ENCODE measurements around the gene GXYLT2. TPM values are rescaled to one million over a fixed set of nuclear protein-coding genes. Genes with fewer than 3 reads are reported as not detected.

The GXYLT2 gene
- total and polyA plus RNA-seq, 8 donors: 0.40 to 27.0 (median 1.4) TPM

- TF ChIP-seq, protein P1, sequence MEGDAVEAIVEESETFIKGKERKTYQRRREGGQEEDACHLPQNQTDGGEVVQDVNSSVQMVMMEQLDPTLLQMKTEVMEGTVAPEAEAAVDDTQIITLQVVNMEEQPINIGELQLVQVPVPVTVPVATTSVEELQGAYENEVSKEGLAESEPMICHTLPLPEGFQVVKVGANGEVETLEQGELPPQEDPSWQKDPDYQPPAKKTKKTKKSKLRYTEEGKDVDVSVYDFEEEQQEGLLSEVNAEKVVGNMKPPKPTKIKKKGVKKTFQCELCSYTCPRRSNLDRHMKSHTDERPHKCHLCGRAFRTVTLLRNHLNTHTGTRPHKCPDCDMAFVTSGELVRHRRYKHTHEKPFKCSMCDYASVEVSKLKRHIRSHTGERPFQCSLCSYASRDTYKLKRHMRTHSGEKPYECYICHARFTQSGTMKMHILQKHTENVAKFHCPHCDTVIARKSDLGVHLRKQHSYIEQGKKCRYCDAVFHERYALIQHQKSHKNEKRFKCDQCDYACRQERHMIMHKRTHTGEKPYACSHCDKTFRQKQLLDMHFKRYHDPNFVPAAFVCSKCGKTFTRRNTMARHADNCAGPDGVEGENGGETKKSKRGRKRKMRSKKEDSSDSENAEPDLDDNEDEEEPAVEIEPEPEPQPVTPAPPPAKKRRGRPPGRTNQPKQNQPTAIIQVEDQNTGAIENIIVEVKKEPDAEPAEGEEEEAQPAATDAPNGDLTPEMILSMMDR (IDR thresholded peaks at IDR 0.05): no peak
- no peak for TF ChIP-seq EP300 (IDR thresholded peaks at IDR 0.05)
- no peak for TF ChIP-seq POLR2AphosphoS5 (IDR thresholded peaks at IDR 0.05)
- no peak for TF ChIP-seq POLR2A (IDR thresholded peaks at IDR 0.05)
- Histone ChIP-seq H3K4me1 (no peaks in the 10 kb centered on the region), H3K27ac (no peak overlapping the region), H3K4me3 (no peak overlapping the region), H3K36me3 (no peaks in the 10 kb centered on the region), H3K27me3 (no peaks in the 10 kb centered on the region), H3K9me3 (no peaks in the 10 kb centered on the region)
- 92 to 98% (median 93%) methylated on average over 4 of the region's 4 CpGs for WGBS, 5 donors
- no peak for DNase-seq
- intact Hi-C loops (cut with DNase I; ENCODE audit: low total_unique reads): no loop called here
Observed at GRCh38 chr3:72930754-72931153, 42.9 kb downstream of the GXYLT2 start.

- Histone ChIP-seq H3K36me3 (no peaks in the 10 kb centered on the region), H3K27ac (no peak overlapping the region), H3K27me3 (no peaks in the 10 kb centered on the region), H3K4me3 (no peak overlapping the region), H3K4me1 (no peaks in the 10 kb centered on the region), H3K9me3 (no peaks in the 10 kb centered on the region)
- no peak for DNase-seq
- TF ChIP-seq POLR2AphosphoS5 (IDR thresholded peaks at IDR 0.05) (no peak), POLR2A (IDR thresholded peaks at IDR 0.05) (no peak), EP300 (IDR thresholded peaks at IDR 0.05) (no peak)
- TF ChIP-seq, protein P1 (IDR thresholded peaks at IDR 0.05): no peak
- intact Hi-C loops (cut with DNase I; ENCODE audit: low total_unique reads): no loop called here
Observed at GRCh38 chr3:72932416-72932815, 44.6 kb downstream of the GXYLT2 start.

DNA sequence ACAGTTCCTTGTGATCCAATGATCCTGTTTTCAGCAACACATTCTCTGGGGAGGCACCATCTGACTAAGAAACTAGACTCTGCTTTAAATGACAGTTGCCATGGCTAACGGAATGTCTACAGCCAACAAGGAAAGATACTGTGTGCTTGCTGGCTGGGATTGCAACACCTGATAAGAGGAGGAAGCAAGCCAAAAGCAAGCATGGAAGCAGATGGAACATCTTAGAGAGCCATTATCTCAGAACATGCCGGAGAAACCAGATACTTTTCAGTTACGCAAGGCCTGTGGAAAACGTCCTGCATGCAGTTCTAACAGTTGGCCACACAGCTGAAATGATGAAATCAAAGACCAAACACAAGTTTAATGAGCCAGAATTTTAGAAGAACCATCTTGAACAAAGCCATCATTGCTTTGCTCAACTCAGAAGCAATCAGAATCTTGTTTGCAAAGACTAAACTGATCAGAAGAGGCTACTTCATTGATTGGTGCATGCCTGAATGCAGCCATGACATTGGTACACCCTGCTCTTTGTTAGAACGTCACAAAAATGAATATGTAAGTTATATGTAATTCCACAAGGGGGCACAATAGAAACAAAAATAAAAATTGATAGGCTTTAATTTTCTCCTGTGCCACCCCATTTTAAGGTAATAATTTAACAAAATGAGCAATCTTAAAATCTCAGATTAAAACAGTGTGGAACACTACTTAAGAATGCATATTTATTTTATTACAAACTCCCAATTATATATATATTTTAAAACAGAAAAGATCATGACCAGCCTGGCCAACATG lies 50.8 kb downstream of the GXYLT2 start:
- peak; percentile 37 to 82 for DNase-seq
- peaks cover 0 to 19% (median 4%) of the 10 kb centered on the region in 4 donors for H3K4me1 ChIP-seq
- TF ChIP-seq EP300 (IDR thresholded peaks at IDR 0.05): no peak
- TF ChIP-seq, protein P1 (IDR thresholded peaks at IDR 0.05): peak in 5 of 7 experiments; percentile 54 to 84 (median 68)
- peak; percentile 56 to 80 (median 65) for TF ChIP-seq POLR2AphosphoS5 (IDR thresholded peaks at IDR 0.05)
- TF ChIP-seq POLR2A (IDR thresholded peaks at IDR 0.05): no peak
- no peaks in the 10 kb centered on the region for H3K27me3 ChIP-seq
- 5 to 27% (median 22%) methylated on average over 5 of the region's 5 CpGs for WGBS, 5 donors
- H3K36me3 ChIP-seq: no peaks in the 10 kb centered on the region
- H3K4me3 ChIP-seq: no peak overlapping the region
- H3K27ac ChIP-seq: peak overlapping the region in 4 of 5 donors; percentile 13 to 53 (median 48)
- intact Hi-C loops (cut with DNase I; ENCODE audit: low total_unique reads): no loop called here
- no peaks in the 10 kb centered on the region for H3K9me3 ChIP-seq

DNA sequence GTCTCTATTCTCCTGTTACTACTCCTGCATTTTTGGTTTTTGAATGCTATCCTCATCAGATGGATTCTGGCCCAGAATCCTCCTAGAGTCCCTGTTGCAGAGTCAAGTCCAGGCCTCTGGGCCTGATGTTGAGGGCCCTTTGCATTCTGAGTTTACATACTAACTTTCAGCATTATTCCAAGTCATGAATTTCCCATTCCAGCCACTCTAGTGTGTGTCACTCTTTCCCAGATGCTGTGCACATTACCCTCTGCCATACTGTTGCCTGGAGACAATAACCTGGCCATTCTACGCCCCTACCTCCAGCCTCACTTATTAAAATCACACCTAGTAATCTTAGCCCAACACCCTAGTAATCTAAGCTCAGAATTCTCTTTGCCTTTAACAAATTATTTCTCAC lies 53.4 kb downstream of the GXYLT2 start:
- H3K36me3 ChIP-seq: no peaks in the 10 kb centered on the region
- no peaks in the 10 kb centered on the region for H3K27me3 ChIP-seq
- intact Hi-C loops (cut with DNase I; ENCODE audit: low total_unique reads): loop anchor here (10.0 kb wide), 1 partner anchor 114 kb away; no protein-coding TSS in a partner anchor
- DNase-seq: peak in 1 of 2 donors; percentile 16
- H3K4me1 ChIP-seq: peaks cover 0 to 19% (median 4%) of the 10 kb centered on the region in 4 donors
- TF ChIP-seq, protein P1 (IDR thresholded peaks at IDR 0.05): no peak
- TF ChIP-seq POLR2A (IDR thresholded peaks at IDR 0.05) (no peak), POLR2AphosphoS5 (IDR thresholded peaks at IDR 0.05) (no peak), EP300 (IDR thresholded peaks at IDR 0.05) (no peak)
- H3K4me3 ChIP-seq: no peak overlapping the region
- WGBS, 5 donors: 72 to 93% (median 85%) methylated on average over 1 of the region's 1 CpG
- H3K9me3 ChIP-seq: no peaks in the 10 kb centered on the region
- H3K27ac ChIP-seq: no peak overlapping the region

Data from stomach (tissue), 9 donors.